Upper lobe of left lung (tissue), 4 donors: ENCODE results near the gene SLC6A19.

Source experiments
- EP300 ChIP-seq, 4 donors: sonication (generic); formaldehyde crosslinking; IDR thresholded peaks; one replicate each; pipeline ENCODE4 v1.5.1; 2017; ENCODE audit warnings: antibody characterized with exemption in 4 of 4, control low read depth in 2 of 4
- POLR2A ChIP-seq, 4 donors: fragments of 450-650 bp; IDR thresholded peaks; one replicate each; pipeline ENCODE4 v1.5.1; 2016 to 2017; ENCODE audit warnings: antibody characterized with exemption in 4 of 4, mild to moderate bottlenecking in 2 of 4
- TF ChIP-seq, protein P1 (sequence below), 6 experiments: fragments of 450-650 bp in 4 of 6; fragments of 200-600 bp in 2 of 6; sonication (generic) in 2 of 6; IDR thresholded peaks; one replicate each; pipeline ENCODE4 v1.5.1; 2016 to 2019; ENCODE audit warnings: antibody characterized with exemption in 6 of 6

GRCh38 chr5:1257363-1257762 is 56.0 kb downstream of the SLC6A19 start:
- TF ChIP-seq, protein P1, sequence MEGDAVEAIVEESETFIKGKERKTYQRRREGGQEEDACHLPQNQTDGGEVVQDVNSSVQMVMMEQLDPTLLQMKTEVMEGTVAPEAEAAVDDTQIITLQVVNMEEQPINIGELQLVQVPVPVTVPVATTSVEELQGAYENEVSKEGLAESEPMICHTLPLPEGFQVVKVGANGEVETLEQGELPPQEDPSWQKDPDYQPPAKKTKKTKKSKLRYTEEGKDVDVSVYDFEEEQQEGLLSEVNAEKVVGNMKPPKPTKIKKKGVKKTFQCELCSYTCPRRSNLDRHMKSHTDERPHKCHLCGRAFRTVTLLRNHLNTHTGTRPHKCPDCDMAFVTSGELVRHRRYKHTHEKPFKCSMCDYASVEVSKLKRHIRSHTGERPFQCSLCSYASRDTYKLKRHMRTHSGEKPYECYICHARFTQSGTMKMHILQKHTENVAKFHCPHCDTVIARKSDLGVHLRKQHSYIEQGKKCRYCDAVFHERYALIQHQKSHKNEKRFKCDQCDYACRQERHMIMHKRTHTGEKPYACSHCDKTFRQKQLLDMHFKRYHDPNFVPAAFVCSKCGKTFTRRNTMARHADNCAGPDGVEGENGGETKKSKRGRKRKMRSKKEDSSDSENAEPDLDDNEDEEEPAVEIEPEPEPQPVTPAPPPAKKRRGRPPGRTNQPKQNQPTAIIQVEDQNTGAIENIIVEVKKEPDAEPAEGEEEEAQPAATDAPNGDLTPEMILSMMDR (IDR thresholded peaks at IDR 0.05) = no peak
- no peak for TF ChIP-seq POLR2A (IDR thresholded peaks at IDR 0.05)
- TF ChIP-seq EP300 (IDR thresholded peaks at IDR 0.05) = no peak
